Measurements from ENCODE around the gene ASTN2.

GRCh38 chr9:116448431-116448830 lies 966.4 kb downstream of the ASTN2 start:
- TF ChIP-seq CTCF (IDR thresholded peaks at IDR 0.05) (no peak), POLR2A (IDR thresholded peaks at IDR 0.05) (no peak), EP300 (IDR thresholded peaks at IDR 0.05) (no peak)
